Kidney epithelial cell (primary cell): ENCODE measurements around the gene AQP12B. TPM values are rescaled to one million over a fixed set of nuclear protein-coding genes. Genes with fewer than 3 reads are reported as not detected.

ENCODE experiments used
- DNase-seq: peaks from one replicate; pipeline ENCODE4 v3.0.0-alpha.2; 2010; ENCODE audit warnings: low read depth
- H3K27me3 ChIP-seq: 2 replicates; pipeline ENCODE4 v1.6.0; 2011; ENCODE audit warnings: low read length; ENCODE audit not compliant: control insufficient read depth, insufficient read depth
- H3K36me3 ChIP-seq: 2 replicates; pipeline ENCODE4 v1.5.1; 2011; ENCODE audit warnings: low read length; ENCODE audit not compliant: control insufficient read depth, insufficient read depth
- H3K4me3 ChIP-seq: 2 replicates; pipeline ENCODE4 v1.5.1; 2011; ENCODE audit warnings: low read depth, mild to moderate bottlenecking, control low read depth, low read length
- total RNA-seq: library from RNA; depleted of rRNA; stranded (reverse); fragments of >200 nt; gene quantifications from 2 replicates; pipeline ENCODE4 v1.2.3, GENCODE V29; 2015
- TF ChIP-seq, protein P1 (sequence below): IDR thresholded peaks from 2 replicates; pipeline ENCODE4 v1.5.1; 2011; ENCODE audit warnings: mild to moderate bottlenecking, moderate library complexity, low read length, control low read depth, inconsistent platforms; ENCODE audit not compliant: insufficient read depth, poor library complexity, severe bottlenecking

Gene AQP12B
- total RNA-seq, 1 donor from 2014 or later: not detected

DNA sequence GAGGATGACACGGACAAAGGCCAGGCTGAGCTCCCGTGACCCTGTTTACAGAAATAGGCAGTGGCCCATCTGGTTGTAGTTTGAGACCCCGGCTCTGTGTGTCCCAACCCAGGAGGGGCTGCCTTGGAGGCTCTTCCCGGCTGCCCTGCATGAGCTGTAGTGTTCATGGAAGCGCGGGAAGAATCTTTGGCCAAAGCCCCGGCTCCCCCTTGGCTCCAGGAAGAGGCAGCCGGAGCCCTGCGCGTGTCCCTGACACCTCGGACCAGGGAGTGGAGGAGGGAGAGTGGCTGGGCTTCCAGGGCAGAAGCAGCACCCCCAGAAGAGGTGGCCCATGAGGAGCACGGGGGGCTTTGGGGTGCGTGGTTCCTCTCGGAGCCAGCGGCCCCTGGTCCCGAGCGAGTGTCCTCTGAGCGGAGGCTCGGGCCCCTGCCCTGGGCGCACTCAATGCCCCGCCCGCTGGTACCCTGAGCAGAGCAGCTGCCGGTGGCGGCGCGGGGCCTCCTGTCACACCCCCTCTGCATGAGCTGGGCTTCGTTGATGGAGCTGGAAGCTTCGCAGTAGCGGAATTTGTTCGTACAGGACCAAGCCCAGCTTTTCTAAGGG lies 35.7 kb downstream of the AQP12B start:
- H3K27me3 ChIP-seq: peaks cover 40% of the 10 kb centered on the region
- TF ChIP-seq, protein P1, sequence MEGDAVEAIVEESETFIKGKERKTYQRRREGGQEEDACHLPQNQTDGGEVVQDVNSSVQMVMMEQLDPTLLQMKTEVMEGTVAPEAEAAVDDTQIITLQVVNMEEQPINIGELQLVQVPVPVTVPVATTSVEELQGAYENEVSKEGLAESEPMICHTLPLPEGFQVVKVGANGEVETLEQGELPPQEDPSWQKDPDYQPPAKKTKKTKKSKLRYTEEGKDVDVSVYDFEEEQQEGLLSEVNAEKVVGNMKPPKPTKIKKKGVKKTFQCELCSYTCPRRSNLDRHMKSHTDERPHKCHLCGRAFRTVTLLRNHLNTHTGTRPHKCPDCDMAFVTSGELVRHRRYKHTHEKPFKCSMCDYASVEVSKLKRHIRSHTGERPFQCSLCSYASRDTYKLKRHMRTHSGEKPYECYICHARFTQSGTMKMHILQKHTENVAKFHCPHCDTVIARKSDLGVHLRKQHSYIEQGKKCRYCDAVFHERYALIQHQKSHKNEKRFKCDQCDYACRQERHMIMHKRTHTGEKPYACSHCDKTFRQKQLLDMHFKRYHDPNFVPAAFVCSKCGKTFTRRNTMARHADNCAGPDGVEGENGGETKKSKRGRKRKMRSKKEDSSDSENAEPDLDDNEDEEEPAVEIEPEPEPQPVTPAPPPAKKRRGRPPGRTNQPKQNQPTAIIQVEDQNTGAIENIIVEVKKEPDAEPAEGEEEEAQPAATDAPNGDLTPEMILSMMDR: no peak
- no peaks in the 10 kb centered on the region for H3K36me3 ChIP-seq
- H3K4me3 ChIP-seq: no peak overlapping the region
- no peak for DNase-seq

DNA sequence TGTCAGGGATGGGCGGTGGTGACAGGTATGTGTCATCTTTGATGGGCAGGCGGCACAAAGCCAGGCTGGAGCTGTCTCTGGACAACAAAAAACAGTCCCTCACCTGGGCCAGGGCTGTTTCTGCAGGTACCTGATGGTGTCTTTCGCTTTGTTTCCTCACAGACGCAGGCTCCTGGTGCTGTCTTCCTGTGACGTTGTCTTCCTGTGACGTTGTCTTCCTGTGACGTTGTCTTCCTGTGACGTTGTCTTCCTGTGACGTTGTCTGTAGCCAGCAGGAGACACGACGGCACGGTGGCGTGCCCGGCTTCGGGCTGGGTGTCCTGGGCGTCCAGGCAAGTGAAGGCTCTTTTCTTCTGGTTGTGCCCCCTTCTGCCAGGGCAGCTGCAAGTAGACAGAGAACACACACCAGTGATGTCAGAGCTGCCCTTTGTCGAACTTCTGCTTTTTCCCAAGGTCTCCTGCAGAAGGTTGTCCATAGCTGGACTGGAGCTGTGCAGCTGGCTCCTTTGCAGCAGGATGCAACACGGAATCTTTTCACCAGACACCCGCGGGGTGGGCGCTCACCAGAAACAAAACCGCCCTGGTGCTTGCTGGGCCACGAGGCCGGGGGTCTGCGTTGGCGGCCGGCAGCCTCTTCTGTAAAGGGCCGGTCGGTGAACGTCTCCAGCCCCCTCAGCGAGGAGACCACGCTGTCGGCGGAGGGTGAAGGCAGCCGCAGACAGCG lies 36.3 kb downstream of the AQP12B start:
- no peak for DNase-seq
- H3K27me3 ChIP-seq: peaks cover 38% of the 10 kb centered on the region
- no peak overlapping the region for H3K4me3 ChIP-seq
- TF ChIP-seq, protein P1: no peak
- H3K36me3 ChIP-seq: no peaks in the 10 kb centered on the region

DNA sequence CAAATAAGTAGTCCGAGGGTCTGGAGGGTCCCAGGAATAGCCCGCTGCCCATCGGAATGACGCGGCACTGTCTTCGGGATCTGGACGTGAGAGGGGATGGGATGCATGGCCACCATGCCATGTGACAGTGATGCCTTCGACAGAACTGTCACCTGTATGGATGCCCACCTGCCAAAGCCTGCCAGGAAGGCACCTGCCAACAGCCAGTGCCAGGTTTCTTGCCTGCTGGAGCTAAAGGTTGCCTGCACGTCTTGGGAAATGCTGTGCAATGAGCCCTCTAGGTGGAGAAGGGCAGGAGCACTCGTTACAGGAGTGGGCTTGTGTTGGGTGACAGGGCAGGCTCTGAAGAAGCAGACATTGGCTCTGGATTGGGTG lies 36.9 kb downstream of the AQP12B start:
- Histone ChIP-seq H3K27me3 (peaks cover 36% of the 10 kb centered on the region), H3K4me3 (no peak overlapping the region), H3K36me3 (no peaks in the 10 kb centered on the region)
- TF ChIP-seq, protein P1: no peak
- no peak for DNase-seq

DNA sequence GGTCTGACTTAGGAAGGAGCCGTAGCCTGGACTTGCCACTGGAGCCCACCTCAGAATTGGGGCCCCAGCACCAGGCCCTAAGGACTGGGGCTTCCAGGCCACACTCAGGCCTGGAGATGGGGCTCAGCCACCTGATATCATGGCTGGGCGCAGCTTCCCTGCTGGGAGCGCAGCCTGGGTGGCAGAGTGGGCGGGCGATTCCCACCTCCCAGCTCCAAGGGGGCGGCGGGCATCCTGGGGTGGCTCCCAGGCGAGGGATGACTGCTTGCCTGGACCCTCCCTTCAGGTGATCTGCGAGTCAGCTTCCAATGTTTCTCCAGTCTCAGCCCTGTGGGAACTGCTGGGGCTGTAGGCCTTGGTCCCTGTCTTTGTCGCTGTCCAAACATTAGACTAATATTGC lies 37.3 kb downstream of the AQP12B start:
- Histone ChIP-seq H3K36me3 (no peaks in the 10 kb centered on the region), H3K4me3 (no peak overlapping the region), H3K27me3 (peaks cover 35% of the 10 kb centered on the region)
- no peak for DNase-seq
- TF ChIP-seq, protein P1: no peak

DNA sequence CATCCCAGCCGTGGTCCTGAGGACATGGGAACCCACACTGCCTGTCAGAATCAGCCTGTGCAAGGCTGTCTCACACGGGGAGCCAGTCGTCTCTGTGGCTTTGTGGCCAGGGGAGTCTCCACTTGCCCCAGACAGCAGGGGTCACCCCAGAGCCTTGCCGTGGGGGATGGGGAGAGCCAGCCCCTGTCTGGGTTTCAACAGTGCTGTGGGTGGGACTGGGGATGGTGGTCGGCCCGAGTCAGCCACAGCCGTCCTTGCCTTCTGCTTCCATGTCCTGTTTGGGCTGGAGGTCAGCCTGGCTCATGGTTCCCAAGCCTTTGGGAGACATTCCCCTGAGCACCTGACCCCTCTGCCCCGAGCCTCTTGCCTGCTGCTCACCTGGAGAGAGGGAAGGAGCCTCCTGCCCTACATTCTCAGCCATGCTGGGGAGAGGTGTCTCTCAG lies 37.8 kb downstream of the AQP12B start:
- H3K36me3 ChIP-seq: no peaks in the 10 kb centered on the region
- peaks cover 33% of the 10 kb centered on the region for H3K27me3 ChIP-seq
- DNase-seq: no peak

More for the DNA sequence above, 37.8 kb downstream of the AQP12B start:
- no peak overlapping the region for H3K4me3 ChIP-seq
- TF ChIP-seq, protein P1: no peak
